ENCODE measurements around the gene SHC2. TPM values are rescaled to one million over a fixed set of nuclear protein-coding genes. Genes with fewer than 3 reads are reported as not detected.
"Not testable (repeated sequence)": the region's sequence is repeated elsewhere in the genome, so short reads cannot be mapped to it uniquely, and the experiment has no call there.

SHC2 gene
- total RNA-seq, 2 experiments from 2014 or later: 0.36 to 0.42 TPM

- CTCF ChIA-PET: no interaction called here
- Histone ChIP-seq H3K27me3 (ENCODE audit: control insufficient read depth in 1 of 2, insufficient read depth in 2 of 2, low read length in 2 of 2) (peaks cover 0 to 2% of the 10 kb centered on the region in 2 experiments), H3K9me3 (ENCODE audit: control insufficient read depth in 1 of 2, insufficient read depth in 1 of 2, low read length in 2 of 2) (peaks cover 0 to 7% of the 10 kb centered on the region in 2 experiments), H3K4me1 (ENCODE audit: insufficient read depth, low read length) (no peaks in the 10 kb centered on the region), H3K4me3 (ENCODE audit: low read length) (no peak overlapping the region), H3K27ac (ENCODE audit: low read depth in 1 of 2, low read length in 2 of 2) (no peak overlapping the region), H3K36me3 (ENCODE audit: insufficient read depth, low read length) (no peaks in the 10 kb centered on the region)
- intact Hi-C loops (cut with DNase I, micrococcal nuclease): no loop called here
- Mint-ChIP-seq H3K27ac (no peak overlapping the region), H3K27me3 (no peaks in the 10 kb centered on the region), H3K4me3 (no peak overlapping the region), H3K9me3 (no peaks in the 10 kb centered on the region), H3K4me1 (ENCODE audit: low read depth) (no peaks in the 10 kb centered on the region), H3K36me3 (ENCODE audit: low read depth) (no peaks in the 10 kb centered on the region)
- DNase-seq (no peak), ATAC-seq (ENCODE audit: poor library complexity) (no peak)
- no peak for TF ChIP-seq CTCF (IDR thresholded peaks at IDR 0.05)
- POLR2A ChIA-PET: no interaction called here
These were observed 36.3 kb downstream of the SHC2 start for GRCh38 chr19:424546-424945.

- Histone ChIP-seq H3K4me3 (ENCODE audit: low read length) (no peak overlapping the region), H3K36me3 (ENCODE audit: insufficient read depth, low read length) (no peaks in the 10 kb centered on the region), H3K27me3 (ENCODE audit: control insufficient read depth in 1 of 2, insufficient read depth in 2 of 2, low read length in 2 of 2) (peaks cover 0 to 2% of the 10 kb centered on the region in 2 experiments), H3K27ac (ENCODE audit: low read depth in 1 of 2, low read length in 2 of 2) (no peak overlapping the region), H3K9me3 (ENCODE audit: control insufficient read depth in 1 of 2, insufficient read depth in 1 of 2, low read length in 2 of 2) (peaks cover 0 to 7% of the 10 kb centered on the region in 2 experiments), H3K4me1 (ENCODE audit: insufficient read depth, low read length) (no peaks in the 10 kb centered on the region)
- ATAC-seq (ENCODE audit: poor library complexity): no peak
- no peaks in the 10 kb centered on the region for H3K9me3 Mint-ChIP-seq
- CTCF ChIA-PET: no interaction called here
- POLR2A ChIA-PET: no interaction called here
- no peaks in the 10 kb centered on the region for H3K27me3 Mint-ChIP-seq
- no peak for TF ChIP-seq CTCF (IDR thresholded peaks at IDR 0.05)
- DNase-seq: no peak
- intact Hi-C loops (cut with DNase I, micrococcal nuclease): no loop called here
- no peaks in the 10 kb centered on the region for H3K36me3 Mint-ChIP-seq (ENCODE audit: low read depth)
- no peak overlapping the region for H3K27ac Mint-ChIP-seq
- no peaks in the 10 kb centered on the region for H3K4me1 Mint-ChIP-seq (ENCODE audit: low read depth)
- H3K4me3 Mint-ChIP-seq: no peak overlapping the region
These were observed 37.0 kb downstream of the SHC2 start for GRCh38 chr19:423691-424466.

GRCh38 chr19:422917-423226 lies 38.0 kb downstream of the SHC2 start:
- POLR2A ChIA-PET: not testable (repeated sequence)

More at GRCh38 chr19:422917-423226, 38.0 kb downstream of the SHC2 start:
- DNase-seq; H3K27ac ChIP-seq (ENCODE audit: low read depth in 1 of 2, low read length in 2 of 2); H3K9me3 ChIP-seq (ENCODE audit: control insufficient read depth in 1 of 2, insufficient read depth in 1 of 2, low read length in 2 of 2); H3K4me3 Mint-ChIP-seq; CTCF ChIA-PET; intact Hi-C loops (cut with DNase I, micrococcal nuclease); H3K9me3 Mint-ChIP-seq; H3K27ac Mint-ChIP-seq; H3K36me3 Mint-ChIP-seq (ENCODE audit: low read depth); H3K27me3 ChIP-seq (ENCODE audit: control insufficient read depth in 1 of 2, insufficient read depth in 2 of 2, low read length in 2 of 2); H3K27me3 Mint-ChIP-seq; H3K36me3 ChIP-seq (ENCODE audit: insufficient read depth, low read length); H3K4me1 ChIP-seq (ENCODE audit: insufficient read depth, low read length); ATAC-seq (ENCODE audit: poor library complexity); H3K4me3 ChIP-seq (ENCODE audit: low read length); H3K4me1 Mint-ChIP-seq (ENCODE audit: low read depth): not testable (repeated sequence)

Measured in CD4-positive, alpha-beta T cell (primary cell).